Measurements from ENCODE around the gene FAM149A. TPM values are rescaled to one million over a fixed set of nuclear protein-coding genes. Genes with fewer than 3 reads are reported as not detected.

Gene FAM149A
- total RNA-seq, 1 experiment from 2014 or later, result 1.5 TPM

GRCh38 chr4:186201535-186202230 lies 97.2 kb downstream of the FAM149A start:
- DNase-seq (ENCODE audit: low read depth), result peak; percentile 42

- no peak for DNase-seq (ENCODE audit: low read depth)
These were observed 98.1 kb downstream of the FAM149A start for GRCh38 chr4:186202490-186203140.

DNA sequence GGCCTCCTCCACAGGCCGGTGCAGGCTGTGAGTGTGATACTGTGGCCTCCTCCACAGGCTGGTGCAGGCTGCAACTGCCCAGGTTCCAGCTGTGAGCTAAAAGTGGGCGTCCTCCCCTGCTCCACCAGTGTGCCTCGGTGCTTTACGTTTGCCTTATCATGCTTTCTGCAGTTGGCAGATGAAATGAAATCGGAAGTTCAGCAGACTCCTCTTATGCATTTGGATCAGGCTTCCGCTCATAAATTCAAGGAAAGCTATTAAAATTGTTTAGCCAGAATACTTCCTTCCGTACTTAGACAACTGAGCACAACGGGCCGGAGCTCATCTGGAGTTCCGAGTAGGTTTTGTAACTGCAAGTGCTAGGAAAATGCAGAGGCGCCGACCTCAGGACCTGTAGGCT lies 98.9 kb downstream of the FAM149A start:
- DNase-seq (ENCODE audit: low read depth), result no peak

- DNase-seq (ENCODE audit: low read depth), result no peak
These were observed 99.6 kb downstream of the FAM149A start for GRCh38 chr4:186204103-186204559.

DNA sequence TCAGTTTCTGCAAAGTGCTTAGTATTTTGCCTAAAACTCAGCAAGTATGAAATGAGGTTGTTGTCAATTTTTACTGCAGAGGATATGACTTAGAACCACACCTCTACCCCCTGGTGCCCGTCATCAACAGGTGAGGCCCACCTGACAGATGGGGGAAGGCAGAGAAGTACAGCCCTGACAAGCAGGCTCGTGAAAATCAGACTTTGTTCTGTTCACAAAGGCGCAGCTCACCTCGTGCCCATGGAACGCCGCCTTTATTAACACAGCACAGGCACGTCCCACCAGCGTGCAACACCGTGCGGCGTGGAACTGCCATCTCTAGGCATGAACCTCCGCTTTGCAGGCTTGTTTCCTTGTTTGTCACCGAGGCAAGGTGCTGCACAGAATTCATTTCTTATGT lies 100.2 kb downstream of the FAM149A start:
- no peak for DNase-seq (ENCODE audit: low read depth)

DNA sequence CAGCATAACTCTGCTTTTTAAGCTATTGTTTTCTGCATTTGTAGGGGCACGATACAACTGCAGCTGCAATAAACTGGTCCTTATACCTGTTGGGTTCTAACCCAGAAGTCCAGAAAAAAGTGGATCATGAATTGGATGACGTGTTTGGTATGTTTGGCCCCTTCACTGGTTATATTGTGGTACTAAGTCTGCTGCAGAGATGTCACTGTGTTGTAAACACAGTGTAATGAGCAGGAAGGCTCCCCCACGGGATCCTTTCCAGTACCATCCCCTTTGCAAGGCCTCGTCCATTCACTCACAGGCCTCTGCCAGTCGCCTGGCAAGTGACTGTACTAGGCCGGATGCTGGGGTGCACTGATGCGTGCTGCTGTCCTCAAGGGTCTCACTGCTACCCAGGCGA lies 100.7 kb downstream of the FAM149A start:
- no peak for DNase-seq (ENCODE audit: low read depth)

- no peak for DNase-seq (ENCODE audit: low read depth)
These were observed 112.0 kb downstream of the FAM149A start for GRCh38 chr4:186216465-186217024.

DNA sequence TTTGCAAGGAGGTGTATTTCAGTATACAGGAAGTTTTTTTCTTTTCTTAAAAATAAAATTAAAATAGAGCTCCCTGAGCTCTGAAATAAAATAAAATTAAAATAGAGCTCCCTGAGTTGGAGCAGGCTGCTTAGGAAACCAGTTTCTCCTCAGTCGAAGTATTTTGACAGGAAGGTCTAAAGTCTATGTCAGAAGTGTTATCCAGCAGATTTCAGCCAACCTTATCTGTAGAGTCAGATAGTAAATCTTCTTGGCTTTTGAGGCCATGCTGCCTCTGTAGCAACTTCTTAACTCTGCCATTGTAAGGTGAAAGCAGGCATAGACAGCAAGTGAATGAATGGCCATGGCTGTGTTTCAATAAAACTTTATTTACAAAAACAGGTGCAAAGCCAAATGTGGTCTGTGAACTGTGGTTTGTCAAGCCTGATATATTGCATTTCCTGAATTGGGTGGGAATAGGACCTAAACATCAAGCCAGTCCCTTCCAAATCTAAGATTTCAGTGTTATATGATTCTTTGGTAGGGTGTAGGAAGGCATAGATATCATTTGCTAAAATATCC lies 113.3 kb downstream of the FAM149A start:
- DNase-seq (ENCODE audit: low read depth), result no peak

DNA sequence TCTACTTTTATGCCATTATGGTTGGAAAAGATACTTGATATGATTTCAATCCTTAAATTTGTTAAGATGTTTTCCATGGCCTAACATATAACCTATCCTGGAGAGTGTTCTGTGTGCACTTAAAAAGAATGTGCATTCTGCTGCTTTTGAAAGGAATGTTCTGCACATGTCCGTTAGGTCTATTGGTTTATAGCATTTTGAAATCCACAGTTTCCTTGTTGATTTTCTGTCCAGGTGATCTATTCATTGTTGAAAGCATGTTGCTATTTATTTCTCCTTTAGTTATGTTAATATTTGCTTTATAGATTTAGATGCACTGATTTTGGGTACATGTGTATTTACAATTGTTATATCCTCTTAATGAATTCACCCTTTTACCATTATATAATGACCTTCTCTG lies 117.1 kb downstream of the FAM149A start:
- DNase-seq (ENCODE audit: low read depth), result no peak

Other genes starting within 250 kb of the FAM149A start
- gene TLR3, start 35.5 kb upstream of the FAM149A start, total RNA-seq (2014; rRNA removed; shearing (Covaris generic)), result 2.6 and 6.1 TPM in 2 replicates
- 11.3 and 18.2 TPM in 2 replicates for gene CYP4V2, start 86.9 kb downstream of the FAM149A start, total RNA-seq (2014; rRNA removed; shearing (Covaris generic))
- not detected in 2 replicates for gene KLKB1, start 122.8 kb downstream of the FAM149A start, total RNA-seq (2014; rRNA removed; shearing (Covaris generic))
- gene F11, start 161.5 kb downstream of the FAM149A start, total RNA-seq (2014; rRNA removed; shearing (Covaris generic)), result not detected in 2 replicates